Upper lobe of left lung (tissue), 4 donors: Measurements from ENCODE around the gene AZU1.

Source experiments
- CTCF ChIP-seq, 6 experiments: fragments of 450-650 bp in 4 of 6; fragments of 200-600 bp in 2 of 6; sonication (generic) in 2 of 6; IDR thresholded peaks; one replicate each; pipeline ENCODE4 v1.5.1; 2016 to 2019; ENCODE audit warnings: antibody characterized with exemption in 6 of 6
- EP300 ChIP-seq, 4 donors: sonication (generic); formaldehyde crosslinking; IDR thresholded peaks; one replicate each; pipeline ENCODE4 v1.5.1; 2017; ENCODE audit warnings: antibody characterized with exemption in 4 of 4, control low read depth in 2 of 4
- POLR2A ChIP-seq, 4 donors: fragments of 450-650 bp; IDR thresholded peaks; one replicate each; pipeline ENCODE4 v1.5.1; 2016 to 2017; ENCODE audit warnings: antibody characterized with exemption in 4 of 4, mild to moderate bottlenecking in 2 of 4
- POLR2AphosphoS5 ChIP-seq, 2 donors: sonication (generic); formaldehyde crosslinking; IDR thresholded peaks; one replicate each; pipeline ENCODE4 v1.5.1; 2017; ENCODE audit warnings: antibody characterized with exemption in 2 of 2

DNA sequence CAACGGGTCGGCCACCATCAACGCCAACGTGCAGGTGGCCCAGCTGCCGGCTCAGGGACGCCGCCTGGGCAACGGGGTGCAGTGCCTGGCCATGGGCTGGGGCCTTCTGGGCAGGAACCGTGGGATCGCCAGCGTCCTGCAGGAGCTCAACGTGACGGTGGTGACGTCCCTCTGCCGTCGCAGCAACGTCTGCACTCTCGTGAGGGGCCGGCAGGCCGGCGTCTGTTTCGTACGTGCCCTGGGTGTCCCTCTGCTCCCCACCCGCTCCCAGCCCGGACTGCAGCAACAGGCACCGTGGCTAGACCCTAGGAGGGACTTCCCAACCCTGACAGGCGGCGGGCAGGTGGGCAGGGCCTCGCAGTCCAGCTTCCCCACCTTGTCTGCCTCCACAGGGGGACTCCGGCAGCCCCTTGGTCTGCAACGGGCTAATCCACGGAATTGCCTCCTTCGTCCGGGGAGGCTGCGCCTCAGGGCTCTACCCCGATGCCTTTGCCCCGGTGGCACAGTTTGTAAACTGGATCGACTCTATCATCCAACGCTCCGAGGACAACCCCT, 28.0 kb downstream of the AZU1 start:
- TF ChIP-seq CTCF (IDR thresholded peaks at IDR 0.05) (no peak), POLR2AphosphoS5 (IDR thresholded peaks at IDR 0.05) (no peak), POLR2A (IDR thresholded peaks at IDR 0.05) (no peak), EP300 (IDR thresholded peaks at IDR 0.05) (no peak)
